VCaP (cell line): ENCODE results near the gene OR13J1.

ENCODE experiments used
- H3K27ac ChIP-seq: fragments of 450-650 bp; 2 replicates; pipeline ENCODE4 v1.5.1; 2017
- TF ChIP-seq, protein P1 (sequence below): fragments of 450-650 bp; conservative IDR thresholded peaks from 2 replicates; pipeline ENCODE4 v1.5.1; 2017; ENCODE audit warnings: mild to moderate bottlenecking, moderate library complexity

The OR13J1 gene

DNA sequence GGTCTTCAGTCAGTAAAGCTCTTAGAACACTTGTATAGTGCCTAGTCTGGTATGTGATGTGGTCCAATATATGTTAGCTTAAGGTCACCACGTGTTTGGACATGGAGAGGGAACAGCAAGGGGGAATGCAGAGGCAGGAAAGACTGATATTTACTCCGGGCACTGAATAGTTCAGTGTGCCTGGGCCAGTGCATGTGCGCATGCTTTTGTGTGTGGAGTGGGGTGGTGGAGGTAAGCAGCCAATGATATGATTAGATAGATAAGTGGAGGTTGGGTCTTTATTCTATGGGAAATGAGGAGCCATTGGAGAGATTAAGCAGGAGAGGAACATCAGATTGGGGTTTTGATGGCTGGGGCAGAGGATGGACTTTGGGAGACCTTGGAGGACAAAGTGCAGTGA, 14.0 kb downstream of the OR13J1 start:
- H3K27ac ChIP-seq = no peak overlapping the region
- TF ChIP-seq, protein P1, sequence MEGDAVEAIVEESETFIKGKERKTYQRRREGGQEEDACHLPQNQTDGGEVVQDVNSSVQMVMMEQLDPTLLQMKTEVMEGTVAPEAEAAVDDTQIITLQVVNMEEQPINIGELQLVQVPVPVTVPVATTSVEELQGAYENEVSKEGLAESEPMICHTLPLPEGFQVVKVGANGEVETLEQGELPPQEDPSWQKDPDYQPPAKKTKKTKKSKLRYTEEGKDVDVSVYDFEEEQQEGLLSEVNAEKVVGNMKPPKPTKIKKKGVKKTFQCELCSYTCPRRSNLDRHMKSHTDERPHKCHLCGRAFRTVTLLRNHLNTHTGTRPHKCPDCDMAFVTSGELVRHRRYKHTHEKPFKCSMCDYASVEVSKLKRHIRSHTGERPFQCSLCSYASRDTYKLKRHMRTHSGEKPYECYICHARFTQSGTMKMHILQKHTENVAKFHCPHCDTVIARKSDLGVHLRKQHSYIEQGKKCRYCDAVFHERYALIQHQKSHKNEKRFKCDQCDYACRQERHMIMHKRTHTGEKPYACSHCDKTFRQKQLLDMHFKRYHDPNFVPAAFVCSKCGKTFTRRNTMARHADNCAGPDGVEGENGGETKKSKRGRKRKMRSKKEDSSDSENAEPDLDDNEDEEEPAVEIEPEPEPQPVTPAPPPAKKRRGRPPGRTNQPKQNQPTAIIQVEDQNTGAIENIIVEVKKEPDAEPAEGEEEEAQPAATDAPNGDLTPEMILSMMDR = no peak

DNA sequence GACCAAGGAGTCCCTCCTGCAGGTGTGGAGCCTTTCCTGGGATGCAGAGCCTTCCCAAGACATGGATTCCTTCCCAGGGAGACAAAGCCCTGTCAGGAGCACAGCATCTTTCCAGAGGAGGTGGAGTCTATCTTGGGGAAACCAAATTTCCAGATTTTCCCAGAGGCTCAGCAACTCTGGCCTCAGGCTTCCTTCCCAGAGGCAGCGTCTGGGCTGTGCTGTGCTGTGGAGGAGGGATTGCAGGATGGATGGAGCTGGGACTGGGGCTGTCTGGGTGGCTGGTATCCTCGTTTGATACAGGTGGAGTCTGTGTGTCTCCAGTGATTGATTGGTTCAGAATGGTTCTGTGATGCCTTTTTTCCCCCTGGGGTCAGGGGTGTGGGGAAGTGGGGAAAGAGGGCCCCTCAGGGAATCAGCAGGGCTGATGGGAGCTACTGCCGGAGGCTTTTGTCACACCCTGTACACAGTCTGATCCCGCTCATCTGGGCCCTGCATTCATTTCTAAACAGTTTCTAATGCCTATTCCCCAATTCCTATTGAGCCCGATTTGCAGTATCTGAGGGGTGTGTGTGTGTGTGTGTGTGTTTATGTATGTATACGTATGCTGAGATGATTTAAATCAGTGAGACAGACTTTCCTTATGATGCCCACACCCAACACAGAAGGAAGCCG, 16.0 kb downstream of the OR13J1 start:
- no peak overlapping the region for H3K27ac ChIP-seq
- TF ChIP-seq, protein P1 = no peak

DNA sequence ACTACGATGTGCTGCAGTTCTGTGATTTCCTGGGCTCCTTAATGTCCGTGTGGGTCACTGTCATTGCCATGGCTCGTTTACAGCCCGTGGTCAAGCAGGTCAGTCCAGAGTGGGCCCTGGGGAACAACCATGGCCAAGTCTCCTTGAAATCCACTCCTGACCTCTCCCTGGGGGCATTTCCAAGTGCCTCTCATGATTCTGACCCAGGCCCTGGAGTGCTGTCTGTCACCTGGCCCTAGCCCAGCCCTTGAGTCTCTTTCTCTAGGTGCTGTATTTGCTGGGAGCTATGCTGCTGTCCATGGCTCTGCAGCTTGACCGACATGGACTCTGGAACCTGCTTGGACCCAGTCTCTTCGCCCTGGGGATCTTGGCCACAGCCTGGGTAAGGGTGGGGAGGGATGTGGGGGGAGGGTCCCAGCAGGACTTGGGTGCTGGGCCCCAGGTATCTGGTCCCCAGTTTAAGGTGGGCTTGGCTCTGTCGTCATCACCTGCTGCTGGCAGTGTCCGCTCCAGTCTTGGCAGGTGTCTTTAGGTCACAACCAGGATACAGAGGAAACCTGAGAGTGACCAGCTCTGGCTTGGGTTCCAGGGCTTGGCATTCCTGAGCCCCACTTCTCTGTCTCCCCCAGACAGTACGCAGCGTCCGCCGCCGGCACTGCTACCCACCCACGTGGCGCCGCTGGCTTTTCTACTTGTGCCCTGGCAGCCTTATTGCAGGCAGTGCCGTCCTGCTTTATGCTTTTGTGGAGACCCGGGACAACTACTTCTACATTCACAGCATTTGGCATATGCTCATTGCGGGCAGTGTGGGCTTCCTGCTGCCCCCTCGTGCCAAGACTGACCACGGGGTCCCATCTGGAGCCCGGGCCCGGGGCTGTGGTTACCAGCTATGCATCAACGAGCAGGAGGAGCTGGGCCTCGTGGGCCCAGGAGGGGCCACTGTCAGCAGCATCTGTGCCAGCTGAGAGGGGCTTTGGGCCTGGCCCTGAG, 17.0 kb downstream of the OR13J1 start:
- H3K27ac ChIP-seq = no peak overlapping the region
- TF ChIP-seq, protein P1 = no peak

DNA sequence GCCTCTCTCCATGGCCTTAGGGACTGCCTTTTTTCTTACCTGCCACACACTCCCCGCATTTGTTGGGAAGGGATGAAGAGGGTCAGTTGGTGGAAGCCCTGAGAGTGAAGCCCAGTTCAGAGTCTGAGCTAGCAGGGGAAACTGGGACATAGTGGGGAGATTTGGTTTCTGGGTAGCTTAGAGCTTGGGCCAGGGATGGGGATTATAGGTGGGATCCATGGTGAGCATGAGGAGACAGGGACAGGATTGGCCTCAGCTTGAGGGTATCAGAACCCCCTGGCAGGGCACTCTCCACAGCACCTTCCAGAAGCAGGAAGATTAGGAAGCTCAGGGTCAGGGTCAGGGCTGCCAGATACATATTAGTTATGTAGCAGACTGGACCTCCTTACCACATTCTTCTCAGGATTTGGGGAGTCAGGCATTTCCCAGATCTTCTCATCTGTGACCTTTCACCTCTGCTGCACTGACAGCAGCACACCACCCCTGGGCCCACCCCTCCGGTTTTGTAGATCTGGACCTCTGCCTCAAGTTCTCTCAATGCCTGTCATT, 17.9 kb downstream of the OR13J1 start:
- no peak overlapping the region for H3K27ac ChIP-seq
- TF ChIP-seq, protein P1 = no peak

DNA sequence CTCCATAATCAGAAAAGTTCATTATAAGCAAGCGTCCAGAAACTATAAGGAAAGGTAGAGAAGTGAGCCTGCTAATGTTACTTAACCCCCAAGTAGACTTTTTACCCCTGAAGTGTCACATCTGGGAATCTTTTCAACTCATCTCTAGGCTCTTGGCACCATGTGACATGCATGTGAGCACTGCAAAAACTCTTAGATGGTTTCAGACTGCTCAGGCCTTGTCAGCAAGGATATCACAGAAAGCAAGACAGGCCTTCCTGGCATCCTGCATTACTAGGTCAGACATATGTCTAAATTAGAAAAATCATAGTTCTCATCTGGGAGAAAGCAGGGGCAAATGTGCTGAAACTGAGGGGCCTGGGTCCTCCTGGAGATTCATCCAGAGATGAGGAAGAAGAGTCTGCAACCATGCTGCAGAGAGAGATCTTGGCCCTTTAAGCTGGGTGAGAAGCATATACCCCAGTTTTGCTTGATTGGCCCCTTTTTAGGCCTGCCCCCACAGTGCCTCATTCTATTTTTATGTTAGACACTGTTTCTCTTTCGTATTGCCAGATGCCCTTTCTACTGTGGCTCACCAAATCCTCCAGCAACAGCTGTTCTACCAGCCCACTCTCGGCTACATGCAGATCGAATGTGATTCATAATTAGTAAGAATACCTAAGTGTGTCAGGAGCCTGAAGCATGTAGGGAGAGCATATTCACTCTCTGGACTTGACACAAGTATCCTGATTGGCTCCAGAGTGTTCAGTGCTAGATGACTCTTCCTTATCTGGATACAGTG, 22.2 kb downstream of the OR13J1 start:
- TF ChIP-seq, protein P1 = no peak
- no peak overlapping the region for H3K27ac ChIP-seq

DNA sequence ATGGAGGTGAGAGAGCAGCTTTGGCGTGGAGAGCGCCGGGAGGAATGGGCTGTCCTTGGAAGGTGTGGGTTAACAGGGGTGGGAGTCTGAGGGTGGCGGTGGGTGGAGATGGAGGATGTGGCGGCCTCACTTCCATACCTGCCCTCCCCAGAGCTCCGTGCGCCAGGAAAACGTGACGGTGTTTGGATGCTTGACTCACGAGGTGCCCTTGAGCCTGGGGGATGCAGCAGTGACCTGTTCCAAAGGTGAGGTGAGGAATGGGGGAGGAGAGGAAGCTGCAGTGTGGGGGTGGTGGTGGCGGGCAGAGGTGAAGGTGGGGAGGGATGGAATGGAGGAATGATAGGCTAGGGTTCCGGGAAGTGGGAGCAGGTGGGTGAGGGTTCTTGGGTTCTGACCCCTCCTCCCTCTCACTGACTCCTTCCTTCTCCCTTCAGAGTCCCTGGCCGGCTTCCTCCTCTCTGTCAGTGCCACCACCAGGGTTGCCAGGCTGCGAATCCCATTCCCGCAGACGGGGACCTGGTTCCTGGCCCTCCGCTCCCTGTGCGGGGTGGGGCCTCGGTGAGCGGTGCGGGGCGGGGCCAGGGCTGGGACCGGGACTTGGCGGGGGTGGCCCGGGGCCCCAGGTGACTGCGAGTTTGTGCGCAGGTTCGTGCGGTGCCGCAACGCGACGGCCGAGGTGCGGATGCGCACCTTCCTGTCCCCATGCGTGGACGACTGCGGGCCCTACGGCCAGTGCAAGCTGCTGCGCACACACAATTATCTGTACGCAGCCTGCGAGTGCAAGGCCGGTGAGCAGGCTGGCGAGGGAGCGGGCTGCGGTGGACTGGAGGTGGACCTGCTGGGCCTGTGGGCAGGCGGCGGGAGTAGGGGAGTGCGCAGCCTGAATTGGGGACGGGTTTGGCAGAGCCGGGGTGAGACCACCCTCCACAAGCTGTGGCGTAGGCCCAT, 24.1 kb downstream of the OR13J1 start:
- TF ChIP-seq, protein P1 = no peak
- peak overlapping the region; percentile 18; the same call in 1 of the 2 replicates for H3K27ac ChIP-seq
